CD4-positive, alpha-beta T cell treated with Interleukin-17A for 4 hours (primary cell): Measurements from ENCODE around the gene PRKG1.
"Not testable (repeated sequence)": the region's sequence is repeated elsewhere in the genome, so short reads cannot be mapped to it uniquely, and the experiment has no call there.

Experiments
- DNase-seq: peaks from one replicate; pipeline ENCODE4 v3.0.0-alpha.2; 2020; ENCODE audit warnings: mixed read lengths

PRKG1 gene

GRCh38 chr10:52111101-52111891, 1037.0 kb downstream of the PRKG1 start:
- no peak for DNase-seq

- DNase-seq, result no peak
Measured at GRCh38 chr10:52115823-52116222, 1041.5 kb downstream of the PRKG1 start.

DNA sequence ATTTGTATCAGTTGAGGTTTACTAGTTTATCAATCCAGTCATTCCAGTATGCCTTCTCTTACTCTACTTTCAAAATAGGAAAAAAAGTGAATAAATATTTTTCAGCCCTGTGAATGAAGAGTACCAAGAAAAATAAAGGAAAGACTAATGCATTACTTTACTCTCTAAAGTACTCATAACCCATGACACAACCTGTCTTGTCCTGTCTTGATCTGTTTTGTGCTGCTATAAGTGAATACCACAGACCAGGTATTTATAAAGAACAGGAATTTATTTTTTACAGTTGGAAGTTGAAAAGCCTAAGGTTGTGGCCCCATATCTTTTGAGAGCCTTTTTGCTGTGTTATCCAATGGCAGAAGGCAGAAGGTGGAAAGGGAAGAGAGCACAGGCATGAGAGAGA, 1045.2 kb downstream of the PRKG1 start:
- no peak for DNase-seq

DNA sequence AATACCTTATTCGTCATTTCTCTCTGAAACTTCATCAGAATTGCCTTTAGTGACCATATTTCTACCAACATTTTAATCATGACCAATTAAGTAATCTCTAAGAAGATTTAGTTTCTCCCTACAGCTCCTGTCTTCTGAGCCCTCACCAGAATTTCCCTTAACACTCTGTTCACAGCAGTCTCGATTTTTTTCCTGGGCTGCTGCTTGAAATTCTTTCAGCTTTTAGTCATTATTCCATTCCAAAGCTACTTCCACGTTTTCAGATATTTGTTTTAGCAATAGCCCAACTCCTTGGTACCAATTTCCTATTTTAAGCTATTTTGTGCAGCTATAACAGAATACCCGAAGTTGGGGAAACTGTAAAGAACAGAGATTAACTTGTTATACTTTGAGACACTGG, 1047.4 kb downstream of the PRKG1 start:
- no peak for DNase-seq

DNA sequence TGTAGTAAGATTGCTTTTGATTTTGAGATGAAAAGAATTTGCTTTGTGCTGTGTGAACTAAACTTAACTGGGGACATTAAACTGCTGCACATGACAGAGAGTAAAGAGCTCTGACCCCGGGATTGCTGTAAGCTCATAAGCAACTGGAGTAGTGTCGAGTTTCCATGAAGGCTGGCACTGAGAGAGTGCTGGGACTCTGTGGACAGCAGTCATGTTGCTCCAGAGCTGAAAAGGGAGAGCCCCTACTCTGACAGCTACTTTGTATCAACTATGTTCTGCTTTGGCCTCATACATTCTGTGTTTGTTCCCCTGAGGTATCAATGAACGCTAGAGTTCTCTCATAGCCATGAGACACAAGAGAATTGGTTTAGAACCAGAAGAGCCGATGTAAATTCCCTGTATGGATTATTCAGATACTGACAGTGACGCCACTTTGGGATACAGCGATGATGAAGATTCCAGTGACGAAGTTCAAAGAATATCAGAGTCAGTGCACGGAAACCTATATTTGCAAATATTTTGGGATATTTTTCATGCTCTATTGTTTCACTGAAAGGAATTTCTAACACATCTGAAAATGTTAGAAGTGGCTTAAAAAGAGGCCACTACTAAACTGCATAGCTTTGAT, 1053.9 kb downstream of the PRKG1 start:
- DNase-seq, result no peak

DNA sequence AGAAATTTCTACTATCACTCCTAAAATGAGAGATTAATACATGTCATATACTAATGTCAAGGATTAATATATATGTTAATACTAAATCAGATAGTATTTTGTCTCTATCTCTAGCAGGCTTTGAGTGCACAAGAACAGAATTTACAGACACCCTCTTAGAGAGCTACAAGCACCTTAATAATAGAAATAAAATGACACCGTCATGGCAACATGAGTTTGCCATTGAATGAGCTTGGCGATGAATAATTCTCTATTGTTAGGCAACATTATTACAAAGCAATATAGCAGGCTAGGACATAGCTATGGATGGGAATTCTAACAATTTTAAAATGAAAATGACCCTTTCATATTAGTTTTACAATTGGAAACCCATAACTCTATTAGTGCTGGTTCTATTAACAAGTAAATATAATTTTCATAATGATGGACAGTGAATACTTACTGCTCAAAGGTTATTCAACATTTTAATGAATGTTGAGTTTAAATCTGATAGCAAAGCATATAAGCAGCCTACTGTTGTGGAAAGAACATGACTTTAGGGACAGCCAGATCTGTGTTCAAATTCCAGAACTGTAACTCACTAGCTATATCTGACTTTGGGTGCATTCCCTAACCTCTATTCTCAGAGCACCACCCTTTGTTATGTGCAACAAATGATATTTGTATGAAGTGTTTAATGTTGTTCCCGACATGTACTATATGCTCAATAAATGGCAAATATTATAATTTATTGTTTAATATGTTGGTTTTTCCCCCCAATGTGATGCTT, 1055.3 kb downstream of the PRKG1 start:
- no peak for DNase-seq

DNA sequence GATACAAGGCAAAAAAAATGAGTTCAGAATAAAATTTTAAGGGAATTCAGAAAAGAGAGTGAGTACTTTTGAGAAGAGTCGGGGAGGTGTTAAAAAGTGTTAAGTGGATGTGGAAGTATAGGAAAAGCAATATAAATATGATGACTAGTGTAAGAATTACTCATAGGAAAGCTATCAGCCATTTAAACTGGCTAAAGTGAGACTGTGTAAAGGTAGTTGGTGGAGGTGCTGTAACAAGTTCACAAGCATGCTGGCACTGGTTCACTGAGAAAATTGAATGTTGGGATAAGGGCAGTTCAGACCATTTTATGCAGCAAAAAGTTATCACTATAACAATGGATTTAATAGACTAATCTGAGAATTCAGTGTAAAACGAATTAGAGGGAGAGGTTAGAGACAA, 1060.8 kb downstream of the PRKG1 start:
- no peak for DNase-seq

- DNase-seq, result no peak
Measured at GRCh38 chr10:52136921-52137320, 1062.6 kb downstream of the PRKG1 start.

DNA sequence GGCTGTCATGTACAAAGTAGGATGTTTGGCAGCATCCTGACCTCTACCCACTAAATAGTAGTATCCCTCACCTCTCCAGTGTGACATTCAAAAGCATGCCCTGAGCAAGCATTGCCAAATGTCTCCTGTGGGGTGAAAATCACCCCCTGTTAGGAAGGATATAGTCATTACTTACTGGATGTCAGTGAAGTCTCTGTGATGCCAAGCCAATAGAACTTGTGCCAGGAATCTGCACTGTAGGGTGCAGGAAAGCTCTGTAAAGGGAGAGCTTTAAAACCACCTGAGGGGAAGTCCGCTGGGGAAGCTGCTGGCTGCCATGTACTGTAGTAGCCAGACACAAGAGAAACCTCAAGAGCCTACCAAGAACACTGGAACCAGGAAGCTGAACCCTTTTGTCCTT, 1069.1 kb downstream of the PRKG1 start:
- DNase-seq, result no peak

DNA sequence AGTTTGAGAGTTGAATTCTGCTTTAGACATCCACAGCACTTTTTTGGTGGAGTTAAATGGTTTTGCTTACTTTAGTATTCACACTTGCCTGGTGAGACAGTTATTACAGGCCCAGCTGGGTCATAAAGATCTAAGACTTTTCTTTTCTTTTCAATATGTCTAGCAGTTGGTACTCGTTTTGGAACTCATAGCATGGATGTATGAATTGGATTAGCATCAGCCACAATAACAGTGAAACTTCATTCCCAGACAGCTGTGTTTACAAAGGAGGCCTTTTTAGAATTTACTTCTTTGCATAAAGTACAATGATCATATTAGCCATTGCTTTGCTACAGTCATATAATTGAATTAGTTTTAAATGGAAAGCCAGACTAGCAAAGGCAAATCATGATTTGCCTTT, 1071.3 kb downstream of the PRKG1 start:
- DNase-seq, result no peak

- no peak for DNase-seq
Measured at GRCh38 chr10:52146766-52147165, 1072.5 kb downstream of the PRKG1 start.

- DNase-seq, result no peak
Measured at GRCh38 chr10:52170776-52171175, 1096.5 kb downstream of the PRKG1 start.

DNA sequence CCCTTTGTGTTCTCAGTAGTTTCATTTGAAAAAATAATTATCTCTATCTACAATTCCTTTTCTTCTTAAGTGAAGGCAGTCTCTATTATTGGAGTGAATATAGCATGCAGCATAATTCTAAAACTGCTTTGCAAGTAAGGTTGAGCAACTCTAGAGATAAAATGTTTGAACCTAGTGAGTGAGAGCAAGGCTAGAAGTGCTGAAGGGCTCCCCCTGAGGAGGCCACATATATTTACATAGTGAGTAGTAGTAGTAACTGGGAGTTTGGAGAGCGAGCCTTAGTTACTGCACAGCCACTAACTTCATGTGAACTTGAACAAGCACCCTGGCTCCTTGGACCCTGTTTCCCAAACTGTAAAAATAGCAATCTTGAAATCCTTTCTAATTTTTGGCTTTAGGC, 1098.3 kb downstream of the PRKG1 start:
- DNase-seq, result no peak

GRCh38 chr10:52185256-52185655, 1111.0 kb downstream of the PRKG1 start:
- no peak for DNase-seq

- no peak for DNase-seq
Measured at GRCh38 chr10:52187521-52188258, 1113.4 kb downstream of the PRKG1 start.

- no peak for DNase-seq
Measured at GRCh38 chr10:52191049-52191448, 1116.8 kb downstream of the PRKG1 start.

- DNase-seq, result no peak
Measured at GRCh38 chr10:52194191-52194590, 1119.9 kb downstream of the PRKG1 start.

GRCh38 chr10:52194716-52195115, 1120.4 kb downstream of the PRKG1 start:
- DNase-seq, result no peak

GRCh38 chr10:52197098-52197497, 1122.8 kb downstream of the PRKG1 start:
- no peak for DNase-seq

- DNase-seq, result no peak
Measured at GRCh38 chr10:52198540-52198939, 1124.3 kb downstream of the PRKG1 start.

DNA sequence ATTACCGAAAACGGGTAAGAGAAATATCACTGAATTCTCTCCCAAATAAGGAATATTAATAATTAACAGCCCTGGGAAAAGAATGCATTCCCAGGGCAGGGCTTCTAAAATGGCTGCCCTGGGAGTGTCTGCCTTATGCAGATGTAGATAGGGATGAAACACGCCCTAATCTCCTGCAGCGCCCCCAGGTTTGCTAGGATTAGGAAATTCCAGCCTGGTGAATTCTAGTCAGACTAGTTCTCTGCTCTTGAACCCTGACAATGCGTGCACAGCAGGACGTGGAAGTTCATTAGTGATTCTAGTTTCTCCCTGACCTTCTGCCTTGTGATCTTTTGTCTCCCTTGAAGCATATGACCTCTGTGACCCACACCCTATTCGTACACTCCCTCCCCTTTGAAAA, 1130.6 kb downstream of the PRKG1 start:
- DNase-seq, result not testable (repeated sequence)

- no peak for DNase-seq
Measured at GRCh38 chr10:52208365-52208764, 1134.1 kb downstream of the PRKG1 start.

DNA sequence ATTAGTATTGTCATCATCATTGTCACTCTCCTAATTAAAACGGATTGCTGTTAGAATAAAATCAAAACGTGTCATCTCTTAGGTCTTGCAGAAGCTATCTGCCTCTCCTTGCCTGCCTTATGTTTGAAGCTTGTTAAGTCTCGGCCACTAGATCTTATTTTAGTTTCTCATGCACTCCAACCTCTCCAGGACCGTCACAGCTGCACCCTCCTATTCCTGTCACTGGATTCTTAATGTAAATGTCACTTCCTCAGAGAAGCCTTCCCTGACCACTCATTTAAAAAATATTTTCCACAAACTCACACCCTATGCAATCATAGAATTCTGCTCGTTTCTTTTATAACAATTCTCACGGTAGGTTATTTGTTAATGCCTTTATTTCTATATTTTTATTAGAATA, 1135.9 kb downstream of the PRKG1 start:
- no peak for DNase-seq
